ENCODE data around the gene ZNF138.
A peak's percentile ranks its signal among the peaks of the same experiment; 100 is the strongest.
"Not testable (repeated sequence)": the region's sequence is repeated elsewhere in the genome, so short reads cannot be mapped to it uniquely, and the experiment has no call there.

Gene ZNF138

DNA sequence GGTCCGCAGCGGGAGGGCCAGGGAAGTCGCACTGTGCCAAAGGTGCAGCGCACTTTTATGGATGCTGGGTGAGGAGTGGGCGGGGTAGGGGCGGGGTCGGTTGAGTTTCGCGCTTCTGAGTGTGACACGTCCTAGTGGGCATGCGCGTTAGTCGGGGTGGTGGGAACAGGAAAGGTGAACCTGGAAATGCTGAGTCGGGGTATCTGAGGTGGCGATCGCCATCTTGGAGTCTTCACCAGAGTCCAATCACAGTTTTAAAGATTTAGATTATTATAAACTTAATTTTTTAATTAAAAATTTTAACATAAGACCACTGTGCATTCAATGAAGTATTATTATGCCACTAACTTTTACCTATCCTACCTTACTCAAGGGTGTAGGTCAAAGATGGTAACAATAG is 45.7 kb downstream of the ZNF138 start:
- no peak for DNase-seq

DNA sequence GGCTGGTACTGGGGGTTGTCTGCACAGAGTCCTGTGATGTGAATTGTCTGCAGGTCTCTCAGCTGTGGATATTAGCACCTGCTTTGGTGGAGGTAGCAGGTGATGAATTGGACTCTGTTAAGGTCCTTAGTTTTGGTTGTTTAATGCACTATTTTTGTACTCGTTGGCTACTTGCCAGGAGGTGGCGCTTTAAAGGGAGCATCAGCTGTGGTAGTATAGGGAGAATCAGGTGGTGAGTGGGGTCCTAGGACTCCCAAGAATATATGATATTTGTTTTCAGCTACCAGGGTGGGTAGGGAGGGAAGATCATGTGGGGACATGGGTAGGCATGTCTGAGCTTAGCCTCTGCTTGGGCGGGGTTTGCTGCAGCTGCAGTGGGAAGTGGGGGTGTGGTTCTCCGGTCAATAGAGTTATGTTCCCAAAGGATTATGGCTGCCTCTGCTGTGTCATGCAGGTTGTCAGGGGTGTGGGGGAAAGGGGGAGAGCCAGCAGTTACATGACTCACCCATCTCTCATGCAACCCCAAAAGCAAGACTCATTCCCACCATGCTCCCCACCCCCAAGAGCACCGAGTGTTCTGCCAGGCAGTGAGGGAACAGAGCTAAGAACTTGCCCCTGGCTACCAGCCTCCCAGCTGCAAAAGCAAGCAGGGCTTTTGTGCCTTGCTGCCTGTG is 55.2 kb downstream of the ZNF138 start:
- peak; percentile 1 for DNase-seq

DNA sequence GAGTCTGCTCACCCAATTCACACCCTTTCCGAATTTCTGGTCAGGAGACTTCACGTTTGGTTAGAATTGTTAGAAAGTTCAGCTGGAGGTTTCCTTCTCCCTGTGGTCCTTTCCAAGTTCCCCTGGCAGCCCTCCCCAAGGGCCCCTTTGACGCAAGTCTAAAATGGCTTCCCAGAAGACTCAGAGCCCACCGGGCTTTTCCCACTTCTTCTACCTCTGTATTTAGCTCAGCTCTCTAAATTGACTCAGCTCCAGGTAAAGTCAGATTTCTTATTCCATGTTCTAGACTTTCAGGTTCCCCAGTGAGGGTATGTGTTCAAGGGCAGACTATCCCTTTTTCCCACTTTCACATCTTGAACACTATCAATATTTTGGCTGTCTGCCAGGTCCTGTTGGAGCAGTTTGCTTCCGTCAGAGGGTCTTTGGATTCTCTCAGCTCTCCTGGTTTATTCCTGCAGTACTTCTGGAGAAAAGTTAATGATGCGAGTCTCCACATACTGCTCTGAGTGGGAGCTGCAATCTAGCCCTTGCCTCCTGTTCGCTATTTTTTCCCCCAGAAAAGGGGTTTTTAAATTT is 55.8 kb downstream of the ZNF138 start:
- DNase-seq = no peak

- DNase-seq = no peak
Observed at GRCh38 chr7:64853679-64854078, 59.5 kb downstream of the ZNF138 start.

- DNase-seq = no peak
Observed at GRCh38 chr7:64854969-64855368, 60.7 kb downstream of the ZNF138 start.

DNA sequence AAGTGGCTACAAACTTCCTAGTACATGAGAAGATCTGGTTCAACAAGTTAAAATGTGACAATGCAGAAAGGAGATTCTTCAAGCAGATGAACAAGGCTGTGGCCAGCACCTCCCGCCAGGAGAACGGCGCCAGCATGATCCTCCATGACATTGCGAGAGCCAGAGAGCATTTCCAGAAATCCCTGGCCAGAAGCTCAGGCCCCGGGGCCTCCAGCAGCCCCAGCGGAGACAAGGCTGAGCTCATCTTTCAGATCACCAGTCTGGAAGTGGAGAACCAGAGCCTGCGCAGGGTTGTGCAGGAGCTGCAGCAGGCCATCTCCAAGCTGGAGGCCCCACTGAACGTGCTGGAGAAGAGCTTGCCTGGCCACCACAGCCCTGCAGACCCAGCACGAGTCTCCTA is 68.8 kb downstream of the ZNF138 start:
- no peak for DNase-seq

DNA sequence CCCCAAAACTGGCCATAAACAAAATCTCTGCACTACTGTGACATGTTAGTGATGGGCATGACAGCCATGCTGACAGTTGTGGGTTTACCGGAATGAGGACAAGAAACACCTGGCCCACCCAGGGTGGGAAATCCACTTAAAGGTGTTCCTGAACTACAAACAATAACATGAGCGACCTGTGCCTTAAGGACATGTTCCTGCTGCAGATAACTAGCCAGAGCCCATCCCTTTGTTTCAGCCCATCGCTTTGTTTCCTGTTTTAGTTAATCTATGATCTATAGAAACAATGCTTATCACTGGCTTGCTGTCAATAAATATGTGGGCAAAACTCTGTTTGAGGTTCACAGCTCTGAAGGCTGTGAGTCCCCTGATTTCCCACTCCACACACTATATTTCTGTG is 69.3 kb downstream of the ZNF138 start:
- not testable (repeated sequence) for DNase-seq

DNA sequence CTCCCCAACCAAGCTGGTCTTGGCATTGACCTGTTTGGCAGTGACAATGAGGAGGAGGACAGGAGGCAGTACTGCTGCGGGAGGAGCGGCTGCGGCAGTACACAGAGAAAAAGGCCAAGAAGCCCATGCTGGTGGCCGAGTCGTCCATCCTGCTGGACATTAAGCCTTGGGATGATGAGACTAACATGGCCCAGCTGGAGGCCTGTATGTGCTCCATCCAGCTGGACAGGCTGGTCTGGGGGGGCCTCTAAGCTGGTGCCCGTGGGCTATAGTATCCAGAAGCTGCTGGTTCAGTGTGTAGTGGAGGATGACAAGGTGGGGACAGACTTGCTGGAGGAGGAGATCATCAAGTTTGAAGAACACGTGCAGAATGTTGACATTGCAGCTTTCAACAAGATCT is 69.7 kb downstream of the ZNF138 start:
- DNase-seq = no peak

DNA sequence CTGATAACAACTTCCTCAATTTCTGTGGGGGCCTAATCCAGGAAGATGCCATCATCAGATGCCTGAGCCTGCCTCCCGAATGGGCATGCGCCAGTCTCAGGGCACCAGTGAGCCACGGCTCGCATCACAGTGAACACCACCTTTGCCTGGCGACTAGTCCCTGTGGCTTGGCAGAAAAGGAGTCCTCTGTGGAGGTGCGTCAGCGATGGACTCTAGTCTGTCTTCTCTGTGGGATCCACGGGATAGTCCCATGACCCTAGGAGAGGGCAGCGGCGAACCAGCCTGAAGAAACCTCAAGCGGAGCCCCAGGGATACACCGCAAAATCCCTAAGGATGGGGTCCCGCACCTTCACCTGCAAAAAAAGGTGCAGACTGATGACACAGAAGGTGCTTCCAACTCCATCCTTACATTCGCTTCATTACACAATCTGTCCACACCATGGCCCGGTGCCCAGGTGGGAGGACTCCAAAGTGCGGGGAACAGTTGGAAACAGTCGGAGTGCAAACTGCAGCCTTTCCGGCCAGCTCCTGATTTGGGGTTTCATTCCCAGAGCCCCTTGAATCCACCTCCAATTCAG is 73.7 kb downstream of the ZNF138 start:
- DNase-seq = no peak

DNA sequence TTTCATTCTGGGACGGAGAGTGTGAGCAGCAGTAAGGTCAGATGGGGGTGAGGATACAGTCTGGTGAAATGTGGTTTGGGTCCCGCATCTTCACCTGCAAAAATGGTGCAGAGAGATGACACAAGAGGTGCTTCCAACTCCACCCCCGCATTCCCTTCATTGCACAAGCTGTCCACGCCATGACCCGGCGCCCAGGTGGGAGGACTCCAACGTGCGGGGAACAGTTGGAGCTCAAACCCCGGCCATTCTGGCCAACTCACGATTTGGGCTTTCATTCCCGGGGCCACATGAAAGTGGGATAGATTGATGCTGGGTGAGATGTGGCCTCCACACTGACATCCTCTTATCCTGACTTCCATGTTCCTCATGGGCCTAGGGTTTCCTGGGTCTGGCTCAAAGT is 74.3 kb downstream of the ZNF138 start:
- no peak for DNase-seq

DNA sequence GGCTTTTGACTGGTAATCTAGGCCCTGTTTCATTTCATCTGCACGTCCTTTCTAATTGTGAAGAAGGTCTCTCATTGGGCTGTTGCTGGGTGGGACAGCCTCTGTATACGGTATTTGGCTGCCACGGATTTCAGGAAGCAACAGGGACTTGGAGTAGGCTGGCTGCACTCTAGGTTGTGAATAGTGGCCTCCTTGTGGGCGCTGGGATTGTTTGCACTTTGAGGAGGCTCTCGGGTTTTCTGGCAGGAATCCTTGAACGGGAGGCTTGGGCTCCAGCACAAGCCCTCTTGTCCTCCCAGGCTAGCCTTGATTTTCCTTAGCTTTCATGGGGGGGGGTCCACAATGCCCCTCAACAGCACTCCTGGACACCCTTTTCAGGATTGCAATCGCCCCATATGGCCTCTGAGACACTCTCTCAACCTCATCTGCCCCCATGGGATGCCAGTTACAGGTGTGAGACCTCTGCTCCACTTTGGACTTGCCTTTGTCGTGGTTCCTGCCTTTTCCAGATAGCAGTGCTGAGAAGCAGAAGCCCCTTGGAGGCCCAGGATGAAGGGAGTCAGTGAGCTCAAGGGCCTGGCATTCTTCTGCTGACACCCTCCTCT is 75.0 kb downstream of the ZNF138 start:
- no peak for DNase-seq

DNA sequence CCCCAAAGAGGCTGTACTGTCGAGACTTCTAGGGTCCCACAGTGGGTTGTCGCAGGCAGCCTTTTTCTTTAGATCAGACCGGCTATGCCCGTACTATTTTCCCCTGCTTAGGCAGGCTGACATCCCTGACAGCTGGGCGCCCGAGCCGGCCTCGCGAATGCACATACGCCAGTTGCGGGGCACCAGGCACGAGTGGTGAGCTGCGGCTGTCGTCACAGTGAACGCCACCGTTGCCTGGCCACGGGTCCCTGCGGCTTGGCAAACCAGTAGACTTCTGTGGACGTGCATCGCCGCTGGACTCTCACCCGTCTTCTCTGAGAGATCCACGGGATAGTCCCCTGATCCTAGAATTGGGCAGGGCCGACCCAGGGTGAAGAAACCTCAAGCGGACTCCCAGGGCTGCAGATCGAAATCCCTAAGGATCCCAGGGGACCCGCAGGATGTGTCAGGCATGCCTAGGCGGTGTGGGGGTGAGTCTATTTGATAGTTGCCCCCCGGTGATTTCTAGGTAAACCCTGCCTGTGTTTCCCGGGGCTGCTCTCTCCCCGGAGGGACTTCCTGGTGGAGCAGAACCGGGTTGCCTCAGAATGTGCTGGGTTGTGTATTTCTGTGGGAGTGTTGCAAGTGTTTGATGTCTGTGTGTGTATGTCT is 75.8 kb downstream of the ZNF138 start:
- DNase-seq = no peak

DNA sequence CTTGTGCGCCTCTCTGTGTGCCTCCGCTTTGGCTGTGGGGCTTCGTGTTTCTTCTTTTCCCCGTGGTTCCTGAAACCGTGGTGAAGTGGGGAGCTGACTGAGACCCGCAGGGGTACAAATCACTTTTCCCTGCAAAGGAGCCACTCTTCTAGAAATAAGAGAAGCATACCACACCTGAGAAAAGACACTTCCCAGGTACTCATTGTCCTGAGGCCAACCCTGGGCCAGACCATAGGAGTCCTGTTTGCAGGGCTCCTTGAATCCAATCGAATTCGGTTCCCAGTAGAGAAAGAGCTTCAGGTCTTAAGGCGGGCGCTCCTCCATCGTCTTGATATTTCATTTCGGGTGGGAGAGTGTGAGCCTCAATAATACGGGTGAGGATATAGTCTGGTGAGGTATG is 76.4 kb downstream of the ZNF138 start:
- DNase-seq = no peak

DNA sequence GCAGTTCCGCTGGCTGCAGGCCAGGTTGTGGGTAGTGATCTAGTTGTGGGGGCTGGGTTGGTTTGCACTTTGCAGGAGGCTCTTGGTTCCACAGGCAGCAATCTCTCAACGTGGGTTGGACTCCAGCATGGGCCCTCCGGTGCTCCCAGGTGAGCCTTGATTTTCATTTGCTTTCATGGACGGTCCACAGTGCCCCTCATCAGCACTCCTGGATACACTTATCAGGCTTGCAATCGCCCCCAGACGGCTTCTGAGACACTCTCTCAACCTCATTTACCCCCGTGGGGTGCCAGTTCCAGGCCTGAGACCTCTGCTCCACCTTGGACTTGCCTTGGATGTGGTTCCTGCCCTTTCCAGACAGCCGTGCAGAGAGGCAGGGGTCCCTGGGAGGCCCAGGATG is 77.5 kb downstream of the ZNF138 start:
- DNase-seq = no peak

- DNase-seq = no peak
Observed at GRCh38 chr7:64872351-64873154, 78.3 kb downstream of the ZNF138 start.

- no peak for DNase-seq
Observed at GRCh38 chr7:64873155-64873500, 78.9 kb downstream of the ZNF138 start.

DNA sequence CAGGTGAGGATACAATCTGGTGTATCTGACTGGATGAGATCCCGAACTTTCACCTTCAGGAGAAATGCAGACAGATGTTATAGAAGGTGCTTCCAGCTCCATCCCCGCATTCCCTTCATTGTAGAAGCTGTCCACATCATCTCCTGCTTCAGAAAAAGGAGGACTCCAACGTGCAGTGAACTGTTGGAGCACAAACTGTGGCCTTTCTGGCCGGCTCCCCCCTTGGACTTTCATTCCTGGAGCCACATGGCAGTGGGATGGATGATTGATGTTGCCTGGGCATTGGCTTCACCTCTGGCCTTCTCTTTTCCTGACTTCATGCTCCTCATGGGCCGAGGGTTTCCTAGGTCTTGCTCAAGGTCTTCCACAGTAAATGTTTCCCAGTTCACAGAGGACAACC is 79.3 kb downstream of the ZNF138 start:
- no peak for DNase-seq

DNA sequence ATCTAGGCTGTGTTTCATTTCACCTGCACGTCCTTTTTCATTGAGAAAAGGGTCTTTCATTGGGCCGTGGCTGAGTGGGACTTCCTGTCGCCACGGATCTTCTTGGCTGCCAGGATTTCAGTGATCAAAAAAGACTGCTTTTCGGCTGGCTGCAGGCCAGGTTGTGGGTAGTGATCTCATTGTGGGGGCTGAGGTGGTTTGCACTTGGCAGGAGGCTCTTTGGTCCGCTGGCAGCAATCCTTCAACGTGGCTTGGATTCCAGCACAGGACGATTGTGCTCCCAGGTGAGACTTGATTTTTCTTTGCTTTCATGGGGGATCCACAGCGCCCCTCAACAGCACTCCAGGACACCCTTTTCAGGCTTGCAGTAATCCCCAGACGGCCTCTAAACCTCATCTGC is 79.9 kb downstream of the ZNF138 start:
- no peak for DNase-seq

GRCh38 chr7:64874562-64875250 is 80.5 kb downstream of the ZNF138 start:
- DNase-seq = no peak

GRCh38 chr7:64875258-64875657 is 81.0 kb downstream of the ZNF138 start:
- no peak for DNase-seq

DNA sequence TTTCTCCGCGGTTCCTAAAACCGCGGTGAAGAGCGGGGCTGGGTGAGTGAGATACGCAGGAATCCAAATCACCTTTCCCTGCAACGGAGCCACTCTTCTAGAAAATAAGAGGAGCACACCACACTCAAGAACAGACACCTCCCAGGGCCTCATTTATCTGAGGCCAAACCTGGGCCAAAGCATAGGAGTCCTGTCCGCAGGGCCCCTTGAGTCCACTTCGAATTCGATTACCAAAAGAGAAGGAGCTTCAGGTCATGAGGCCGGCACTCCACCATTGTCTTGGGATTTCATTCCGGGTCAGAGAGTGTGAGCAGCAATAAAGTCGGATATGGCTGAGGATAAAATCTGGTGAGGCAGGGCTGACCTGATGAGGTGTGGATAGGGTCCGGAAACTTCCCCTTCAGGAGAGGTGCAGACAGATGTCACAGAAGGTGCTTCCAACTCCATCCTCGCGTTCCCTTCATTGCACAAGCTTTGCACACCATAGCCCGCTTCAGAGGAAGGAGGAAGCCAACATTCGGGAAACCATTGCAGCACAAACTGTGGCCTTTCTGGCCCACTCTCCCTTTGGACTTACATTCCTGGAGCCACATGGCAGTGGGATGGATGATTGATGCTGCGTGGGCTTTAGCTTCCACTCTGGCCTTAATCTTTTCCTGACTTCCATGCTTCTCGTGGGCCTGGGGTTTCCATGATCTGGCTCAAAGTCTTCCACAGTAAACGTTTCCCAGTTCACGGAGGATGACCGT is 81.6 kb downstream of the ZNF138 start:
- no peak for DNase-seq

All from hematopoietic multipotent progenitor cell treated with erythropoietin and hydrocortisone succinate and interleukin-3 and kit ligand, for 4 days (in vitro differentiated cells).